LNCAP (cell line): ENCODE measurements around the gene CDYL2.

Experiments used
- TF ChIP-seq, protein P1 (sequence below): fragments of 450-650 bp; IDR thresholded peaks from 2 replicates; pipeline ENCODE4 v1.5.1; 2017; ENCODE audit warnings: mild to moderate bottlenecking

The CDYL2 gene

DNA sequence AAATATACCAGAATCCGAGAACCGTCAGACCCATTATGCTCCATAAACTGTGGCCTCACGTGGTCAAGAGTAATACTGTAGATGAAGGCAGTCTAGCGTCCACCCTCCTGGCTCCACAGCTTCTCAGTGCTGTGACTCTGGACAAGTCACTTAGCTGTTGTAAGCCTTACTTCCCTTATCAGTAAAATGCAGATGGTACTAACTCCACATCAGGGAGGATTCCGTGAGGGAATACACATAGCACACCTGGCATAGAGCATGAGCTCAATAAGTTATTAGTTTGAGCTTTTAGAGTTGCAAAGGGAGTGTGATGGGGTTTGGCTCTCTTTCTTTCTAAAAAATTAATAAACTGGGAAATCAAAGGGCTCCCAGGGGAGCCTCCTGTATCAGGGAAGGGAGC, 49.9 kb downstream of the CDYL2 start:
- TF ChIP-seq, protein P1, sequence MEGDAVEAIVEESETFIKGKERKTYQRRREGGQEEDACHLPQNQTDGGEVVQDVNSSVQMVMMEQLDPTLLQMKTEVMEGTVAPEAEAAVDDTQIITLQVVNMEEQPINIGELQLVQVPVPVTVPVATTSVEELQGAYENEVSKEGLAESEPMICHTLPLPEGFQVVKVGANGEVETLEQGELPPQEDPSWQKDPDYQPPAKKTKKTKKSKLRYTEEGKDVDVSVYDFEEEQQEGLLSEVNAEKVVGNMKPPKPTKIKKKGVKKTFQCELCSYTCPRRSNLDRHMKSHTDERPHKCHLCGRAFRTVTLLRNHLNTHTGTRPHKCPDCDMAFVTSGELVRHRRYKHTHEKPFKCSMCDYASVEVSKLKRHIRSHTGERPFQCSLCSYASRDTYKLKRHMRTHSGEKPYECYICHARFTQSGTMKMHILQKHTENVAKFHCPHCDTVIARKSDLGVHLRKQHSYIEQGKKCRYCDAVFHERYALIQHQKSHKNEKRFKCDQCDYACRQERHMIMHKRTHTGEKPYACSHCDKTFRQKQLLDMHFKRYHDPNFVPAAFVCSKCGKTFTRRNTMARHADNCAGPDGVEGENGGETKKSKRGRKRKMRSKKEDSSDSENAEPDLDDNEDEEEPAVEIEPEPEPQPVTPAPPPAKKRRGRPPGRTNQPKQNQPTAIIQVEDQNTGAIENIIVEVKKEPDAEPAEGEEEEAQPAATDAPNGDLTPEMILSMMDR = no peak

DNA sequence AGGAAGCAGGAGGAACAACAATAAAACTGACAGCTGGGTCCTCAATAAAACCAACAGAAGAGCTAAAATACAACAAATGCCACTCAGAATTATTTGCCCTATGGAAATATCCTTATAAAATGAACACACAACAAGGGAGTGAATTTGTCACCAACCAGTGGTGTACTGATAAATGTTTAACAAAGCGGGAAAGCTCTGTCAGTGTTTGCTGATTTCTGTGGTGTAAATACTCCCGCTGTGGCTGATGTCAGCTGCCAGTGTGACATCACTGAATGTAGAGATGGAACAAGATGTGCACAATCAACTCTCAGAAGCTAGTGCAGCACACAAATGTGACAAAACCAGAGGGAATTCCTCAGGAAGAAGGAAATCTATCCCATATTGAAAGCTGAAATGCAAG, 51.9 kb downstream of the CDYL2 start:
- TF ChIP-seq, protein P1 = no peak

GRCh38 chr16:80751167-80751566, 53.2 kb downstream of the CDYL2 start:
- TF ChIP-seq, protein P1 = no peak

DNA sequence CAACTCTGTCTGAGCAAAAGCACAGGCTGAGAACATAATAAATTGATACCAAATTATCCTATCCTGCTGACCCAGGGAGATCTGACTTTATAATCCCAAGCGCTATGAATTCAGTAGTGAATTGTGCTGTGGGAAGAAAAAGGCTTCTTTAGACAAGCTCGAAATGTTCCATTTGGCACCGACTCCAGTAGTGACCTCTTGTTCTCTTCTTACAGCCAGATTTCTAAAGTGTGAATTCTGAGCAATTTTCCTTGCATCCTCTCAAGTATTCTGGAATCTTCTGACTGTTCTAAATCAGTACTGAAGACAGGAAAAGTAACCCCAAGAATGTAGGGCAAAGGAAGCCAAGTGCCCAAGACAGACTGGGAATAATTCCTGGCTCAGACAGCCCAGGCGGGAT, 58.2 kb downstream of the CDYL2 start:
- TF ChIP-seq, protein P1 = no peak

GRCh38 chr16:80744856-80745255, 59.5 kb downstream of the CDYL2 start:
- TF ChIP-seq, protein P1 = no peak

GRCh38 chr16:80743772-80744171, 60.6 kb downstream of the CDYL2 start:
- TF ChIP-seq, protein P1 = no peak

DNA sequence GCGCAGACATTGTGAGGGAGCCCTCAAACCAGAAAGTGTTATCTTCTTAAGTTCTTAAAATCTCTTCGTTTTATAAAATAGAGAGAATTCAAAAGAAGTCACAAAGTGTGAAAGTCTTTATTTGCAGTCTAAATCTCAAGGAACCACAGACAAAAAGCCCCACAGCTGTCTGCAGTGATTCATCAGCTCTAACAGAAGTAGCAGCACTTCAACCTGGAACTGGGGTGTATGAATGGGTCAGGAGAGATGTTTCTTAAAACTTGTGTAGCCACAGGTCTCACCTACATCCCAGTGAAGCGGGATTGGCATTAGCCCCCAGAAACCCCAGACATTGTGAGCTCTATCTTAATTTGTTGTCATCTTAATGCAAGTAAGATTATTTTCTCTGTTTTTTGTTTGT, 61.1 kb downstream of the CDYL2 start:
- TF ChIP-seq, protein P1 = no peak

- TF ChIP-seq, protein P1 = no peak
These were observed 62.1 kb downstream of the CDYL2 start for GRCh38 chr16:80742331-80742730.
